ENCODE data around the gene PTPN2.

- TF ChIP-seq EZH2 (IDR thresholded peaks at IDR 0.05; ENCODE audit: borderline replicate concordance, low read depth, low read length, severe bottlenecking) (no peak), CTCF (IDR thresholded peaks at IDR 0.05; ENCODE audit: borderline replicate concordance, extremely low read depth, low read length, poor library complexity, severe bottlenecking) (no peak)
Measured at GRCh38 chr18:12883372-12883683, 709 bp downstream of the PTPN2 start.
